GM23338 (cell line): Measurements from ENCODE around the gene U2AF1L4.

Experiments
- CREB1 ChIP-seq: fragments of 250-450 bp; sonication (Bioruptor Pico); IDR thresholded peaks from 2 replicates; pipeline ENCODE4 v1.5.0; 2020; ENCODE audit warnings: low read depth, mild to moderate bottlenecking, moderate library complexity
- CTCF ChIP-seq, 2 experiments: fragments of 200-600 bp in 1 of 2; sonication (generic) in 1 of 2; conservative IDR thresholded peaks; 2 replicates each; pipeline versions ENCODE4 v1.5.1 to v1.6.1; 2016 to 2017; ENCODE audit warnings: antibody characterized with exemption in 2 of 2, low read depth in 2 of 2, mild to moderate bottlenecking in 2 of 2, moderate library complexity in 1 of 2
- EZH2 ChIP-seq: fragments of 200-600 bp; sonication (generic); IDR thresholded peaks from one replicate; pipeline ENCODE4 v1.8.0; 2017; ENCODE audit warnings: antibody characterized with exemption, mild to moderate bottlenecking, low read depth; ENCODE audit not compliant: unreplicated experiment
- EZH2phosphoT487 ChIP-seq: fragments of 200-600 bp; sonication (generic); IDR thresholded peaks from one replicate; pipeline ENCODE4 v1.8.1; 2018; ENCODE audit warnings: antibody characterized with exemption; ENCODE audit not compliant: unreplicated experiment
- JUNB ChIP-seq: IDR thresholded peaks from one replicate; pipeline ENCODE4 v1.6.1; 2016; ENCODE audit warnings: antibody characterized with exemption; ENCODE audit not compliant: unreplicated experiment
- REST ChIP-seq: IDR thresholded peaks from one replicate; pipeline ENCODE4 v1.6.1; 2018; ENCODE audit warnings: antibody characterized with exemption; ENCODE audit not compliant: unreplicated experiment

GRCh38 chr19:35752746-35753350, 7.6 kb upstream of the U2AF1L4 start:
- TF ChIP-seq REST (no peak), CTCF (conservative IDR thresholded peaks at IDR 0.05; ENCODE audit: low read depth in 2 of 2) (no peak), EZH2 (no peak), JUNB (no peak), EZH2phosphoT487 (no peak), CREB1 (CRISPR knock-in tag) (no peak)
